Measurements from ENCODE around the gene ZNF333.

Gene ZNF333

GRCh38 chr19:14782626-14783409, 93.0 kb downstream of the ZNF333 start:
- Histone ChIP-seq H3K9me3 (no peaks in the 10 kb centered on the region), H3K27me3 (no peaks in the 10 kb centered on the region), H3K4me3 (no peak overlapping the region), H4K20me1 (no peaks in the 10 kb centered on the region), H3K4me2 (no peak overlapping the region), H3K9ac (no peak overlapping the region), H3K36me3 (no peaks in the 10 kb centered on the region), H3K4me1 (peaks cover 64% of the 10 kb centered on the region), H3K27ac (no peak overlapping the region)
- TF ChIP-seq Cebpa-rat (IDR thresholded peaks at IDR 0.05), result no peak

Measured in BLaER1 (cell line).